GM12878 (cell line): ENCODE data around the gene CRY1. TPM values are rescaled to one million over a fixed set of nuclear protein-coding genes. Genes with fewer than 3 reads are reported as not detected.
A peak's percentile ranks its signal among the peaks of the same experiment; 100 is the strongest.

Experiments used
- ATAC-seq: fragments of 200-7000 bp; cut with Tn5 transposase; 3 replicates; pipeline ENCODE4 v1.9.1; 2020; ENCODE audit warnings: mild to moderate bottlenecking, moderate library complexity
- BruUV-seq: library from RNA; stranded (reverse); fragments of 400-500 nt; replicated peaks from 2 replicates; lab custom pipeline; 2021; lab: Mats Ljungman, UMichigan
- CTCF ChIA-PET: fragments of 300-600 bp; sonication (Branson Sonifier 250); formaldehyde crosslinking; extraction: SDS; loops from one replicate; lab custom pipeline; 2021; ENCODE audit warnings: inconsistent platforms; lab: Yijun Ruan, JAX
- POLR2A ChIA-PET: fragments of 350-600 bp; formaldehyde crosslinking; extraction: SDS; loops from one replicate; lab custom pipeline; 2021; ENCODE audit warnings: inconsistent platforms; lab: Charles Lee
- RAD21 ChIA-PET: fragments of 300-600 bp; sonication (Branson Sonifier 250); formaldehyde crosslinking; loops from one replicate; lab custom pipeline; 2023; ENCODE audit warnings: antibody characterized with exemption; ENCODE audit not compliant: unreplicated experiment; lab: Charles Lee
- SMC1A ChIA-PET: fragments of 300-600 bp; sonication (Branson Sonifier 250); formaldehyde crosslinking; loops from one replicate; lab custom pipeline; 2023; ENCODE audit not compliant: unreplicated experiment, uncharacterized antibody; lab: Charles Lee
- DNase-seq: peaks from one replicate; pipeline ENCODE4 v3.0.0-alpha.2; 2011; ENCODE audit warnings: low read depth, low spot score
- FAIRE-seq: peaks from 3 replicates; lab custom pipeline; 2011; peaks lifted over from hg19 to GRCh38; lab: Jason Lieb, UNC
- H2AFZ ChIP-seq: 2 replicates; pipeline ENCODE4 v1.6.0; 2011; ENCODE audit warnings: low read depth, low read length, control low read depth; ENCODE audit not compliant: control insufficient read depth
- H3K27ac ChIP-seq: 2 replicates; pipeline ENCODE4 v1.5.1; 2011; ENCODE audit warnings: control low read depth; ENCODE audit not compliant: control insufficient read depth, insufficient read depth
- H3K27me3 ChIP-seq, 2 experiments: replicated peaks in 1 of 2; 2 replicates each; pipeline versions ENCODE4 v1.6.0 to v1.6.1; 2011; ENCODE audit warnings: low read length in 1 of 2; ENCODE audit not compliant: control insufficient read depth in 2 of 2, insufficient read depth in 2 of 2
- H3K36me3 ChIP-seq, 2 experiments: 2 replicates each; pipeline ENCODE4 v1.5.1; 2011; ENCODE audit warnings: low read length in 1 of 2; ENCODE audit not compliant: control insufficient read depth in 2 of 2, insufficient read depth in 2 of 2
- H3K4me1 ChIP-seq: 2 replicates; pipeline ENCODE4 v1.6.1; 2011; ENCODE audit warnings: mild to moderate bottlenecking, low read length, moderate library complexity, mixed read lengths; ENCODE audit not compliant: control insufficient read depth, insufficient read depth
- H3K4me2 ChIP-seq: 2 replicates; pipeline ENCODE4 v1.6.0; 2011; ENCODE audit warnings: control low read depth; ENCODE audit not compliant: control insufficient read depth, insufficient read depth
- H3K4me3 ChIP-seq: fragments of 200-600 bp; sonication (generic); 2 replicates; pipeline ENCODE4 v1.5.1; 2016
- H3K79me2 ChIP-seq: 2 replicates; pipeline ENCODE4 v1.6.0; 2011; ENCODE audit warnings: low read length; ENCODE audit not compliant: control insufficient read depth, insufficient read depth
- H3K9ac ChIP-seq: 2 replicates; pipeline ENCODE4 v1.8.0; 2011; ENCODE audit warnings: low read length, control low read depth, mixed read lengths; ENCODE audit not compliant: control insufficient read depth, insufficient read depth
- H3K9me3 ChIP-seq: replicated peaks from 3 replicates; pipeline ENCODE4 v1.5.1; 2011; ENCODE audit warnings: mild to moderate bottlenecking, low read length; ENCODE audit not compliant: control insufficient read depth, insufficient read depth
- H4K20me1 ChIP-seq: 2 replicates; pipeline ENCODE4 v1.6.0; 2011; ENCODE audit not compliant: control insufficient read depth, insufficient read depth
- NFYA ChIP-seq: IDR thresholded peaks from 2 replicates; pipeline ENCODE4 v1.6.1; 2011; ENCODE audit warnings: low read depth, mild to moderate bottlenecking, low read length, improper control_type of control experiment, borderline replicate concordance
- NR2F1 ChIP-seq: fragments of 450-650 bp; conservative IDR thresholded peaks from 2 replicates; pipeline ENCODE4 v1.6.1; 2017; ENCODE audit warnings: mild to moderate bottlenecking
- PML ChIP-seq: IDR thresholded peaks from 2 replicates; pipeline ENCODE4 v1.6.1; 2012; ENCODE audit warnings: low read length, inconsistent platforms
- RCOR1 ChIP-seq: conservative IDR thresholded peaks from 2 replicates; pipeline ENCODE4 v1.6.1; 2012; ENCODE audit warnings: low read depth, low read length, improper control_type of control experiment
- SPI1 ChIP-seq: IDR thresholded peaks from 2 replicates; pipeline ENCODE4 v1.6.1; 2011; ENCODE audit warnings: low read depth, mild to moderate bottlenecking, low read length, moderate library complexity, borderline replicate concordance; ENCODE audit not compliant: insufficient read depth
- ZNF622 ChIP-seq: fragments of 450-650 bp; IDR thresholded peaks from 2 replicates; pipeline ENCODE4 v1.6.1; 2017; ENCODE audit warnings: mild to moderate bottlenecking, inconsistent platforms
- WGBS: methylation state at CpG from one replicate; pipeline ENCODE4 v1.1.6; 2016; ENCODE audit warnings: low lambda C conversion rate; ENCODE audit not compliant: insufficient replicate concordance, insufficient coverage; ENCODE audit errors: missing lambda C conversion rate; 5-methylcytosine and 5-hydroxymethylcytosine counted together
- in situ Hi-C: fragments of 300-500 bp; cut with MboI; formaldehyde crosslinking; loops from 9 replicates; pipeline ENCODE4 v1.14.3; 2018; ENCODE audit warnings: mixed read lengths
- intact Hi-C: fragments of 100-400 bp; cut with micrococcal nuclease; formaldehyde crosslinking; loops from one replicate; pipeline ENCODE4 v1.14.2; 2022; ENCODE audit not compliant: unreplicated experiment
- polyA plus RNA-seq, 11 experiments: library from polyadenylated mRNA; depleted of rRNA in 4 of 11; unstranded in 6 of 11; stranded (reverse) in 5 of 11; fragments of >200 nt; fragmentation: Nextera tagmentation in 4 of 11; fragmentation: Illumina TruSeq in 1 of 11; extraction: Ambion mirVana in 4 of 11; extraction: Trizol in 1 of 11; gene quantifications; 1 replicate in 1 of 11; 2 replicates in 10 of 11; pipeline versions ENCODE4 v1.2.1 to v1.2.3, GENCODE V29; 2011 to 2016; ENCODE audit warnings: inconsistent platforms in 2 of 11, missing spikeins in 2 of 11, low read depth in 1 of 11
- total RNA-seq, 4 experiments: library from RNA; depleted of rRNA in 3 of 4; stranded (reverse); fragments of >200 nt in 3 of 4; fragmentation: Illumina TruSeq in 1 of 4; extraction: Trizol in 1 of 4; gene quantifications; 2 replicates each; pipeline versions ENCODE4 v1.2.1 to v1.2.3, GENCODE V29; 2013 to 2021
- TF ChIP-seq, protein P1 (sequence below): fragments of 450-650 bp; formaldehyde crosslinking; IDR thresholded peaks from 2 replicates; pipeline ENCODE4 v1.5.0; 2022; ENCODE audit warnings: mild to moderate bottlenecking, missing genetic modification characterization
- TF ChIP-seq, protein P2 (sequence below): fragments of 450-650 bp; IDR thresholded peaks from 2 replicates; pipeline ENCODE4 v1.6.1; 2016; ENCODE audit warnings: mild to moderate bottlenecking, moderate library complexity, borderline replicate concordance

The CRY1 gene
- total and polyA plus RNA-seq, 10 of the 15 experiments (the other 5 are each of a cell fraction or from before 2014, with no cell fraction given) = 1.6 to 10.9 (median 5.4) TPM

DNA sequence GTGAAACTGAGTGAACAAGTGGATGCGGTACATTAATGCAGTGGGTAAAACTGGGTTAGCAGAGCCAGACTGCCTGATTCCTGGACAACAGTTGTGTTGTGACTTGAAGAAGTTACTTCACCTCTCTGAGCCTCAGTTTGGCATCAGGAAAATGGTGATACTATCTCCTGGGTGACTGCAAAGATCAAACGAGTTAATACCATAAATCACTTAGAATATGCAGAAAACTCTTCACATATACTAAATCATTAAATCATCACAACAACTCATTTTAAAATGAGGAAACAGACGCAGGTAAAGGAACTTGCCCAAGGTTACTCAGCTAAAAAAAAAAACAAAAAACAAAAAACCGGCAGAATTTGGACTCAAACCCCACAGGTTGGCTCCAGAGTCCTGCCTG lies 107.2 kb downstream of the CRY1 start:
- H3K27me3 ChIP-seq = no peaks in the 10 kb centered on the region
- peak overlapping the region; percentile 80 for H3K9ac ChIP-seq
- no peaks in the 10 kb centered on the region for H4K20me1 ChIP-seq
- DNase-seq = no peak
- RAD21 ChIA-PET = no interaction called here
- SMC1A ChIA-PET = interaction anchor here (2.6 kb wide), 1 partner anchor 9 kb away, joined by 8 read pairs; no protein-coding TSS in a partner anchor
- 30% methylated on average over 4 of the region's 4 CpGs for WGBS
- no peak for TF ChIP-seq ZNF622
- TF ChIP-seq NR2F1 = no peak
- no peak for TF ChIP-seq NFYA
- TF ChIP-seq, all 136 proteins: peak for 0
- peak overlapping the region; percentile 87 for H3K4me3 ChIP-seq
- H3K79me2 ChIP-seq = peaks cover 4% of the 10 kb centered on the region
- peak overlapping the region; percentile 79 for H3K4me2 ChIP-seq
- POLR2A ChIA-PET = interaction anchor here (0.7 to 1.7 kb wide), 3 partner anchors 24 to 30 kb away, joined by 3 to 12 read pairs (median 3); partner anchors contain the start of gene TMEM263
- no peaks in the 10 kb centered on the region for H3K36me3 ChIP-seq
- intact Hi-C loops (loop anchor here (2.0 kb wide), 1 partner anchor 75 kb away; no protein-coding TSS in a partner anchor), in situ Hi-C loops (no loop called here)
- peak overlapping the region; percentile 96 for H2AFZ ChIP-seq
- 0 out of 2 replicates have a peak, but pooled peaks cover 5% of the 10 kb centered on the region for H3K4me1 ChIP-seq
- ATAC-seq (no peak), FAIRE-seq (no peak)
- H3K27ac ChIP-seq = no peak overlapping the region
- H3K9me3 ChIP-seq = no peaks in the 10 kb centered on the region
- CTCF ChIA-PET = interaction anchor here (1.1 kb wide), 1 partner anchor 8 kb away, joined by 3 read pairs; no protein-coding TSS in a partner anchor
- no TSS peak for BruUV-seq

DNA sequence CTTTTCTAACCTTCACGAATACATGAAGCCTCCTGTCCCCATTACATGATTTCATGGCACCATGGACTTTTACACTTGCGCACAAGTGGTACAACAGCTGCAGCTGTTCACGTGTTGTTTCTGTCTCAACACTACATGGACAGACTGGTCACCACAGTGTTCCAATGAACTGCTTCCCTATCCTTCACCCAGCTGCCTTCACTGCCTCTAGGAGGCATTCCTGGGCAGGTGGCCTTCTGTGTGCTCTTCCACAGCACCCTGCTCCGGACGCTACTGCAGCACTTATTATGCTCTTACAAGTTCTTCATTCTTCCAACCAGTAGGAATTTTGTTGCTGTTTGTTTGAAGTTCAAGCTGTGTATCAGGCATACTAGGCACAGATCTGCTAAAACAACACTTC lies 107.9 kb downstream of the CRY1 start:
- Histone ChIP-seq H3K4me3 (no peak overlapping the region; the same call in 1 of the 2 replicates), H3K36me3 (no peaks in the 10 kb centered on the region), H3K27me3 (no peaks in the 10 kb centered on the region), H3K9ac (no peak overlapping the region), H3K4me1 (0 out of 2 replicates have a peak, but pooled peaks cover 5% of the 10 kb centered on the region), H2AFZ (no peak overlapping the region), H3K27ac (no peak overlapping the region), H3K9me3 (no peaks in the 10 kb centered on the region), H3K79me2 (peaks cover 4% of the 10 kb centered on the region), H3K4me2 (peak overlapping the region; percentile 79; the same call in 1 of the 2 replicates), H4K20me1 (no peaks in the 10 kb centered on the region)
- 98% methylated on average over 5 of the region's 5 CpGs for WGBS
- in situ Hi-C loops = no loop called here
- RAD21 ChIA-PET = no interaction called here
- ATAC-seq (no peak), FAIRE-seq (no peak), DNase-seq (no peak)
- CTCF ChIA-PET = no interaction called here
- POLR2A ChIA-PET = interaction anchor here (0.7 kb wide), 1 partner anchor 29 kb away, joined by 3 read pairs; no protein-coding TSS in a partner anchor
- BruUV-seq = no TSS peak
- SMC1A ChIA-PET = interaction anchor here (1.7 kb wide), 1 partner anchor 9 kb away, joined by 3 read pairs; no protein-coding TSS in a partner anchor
- intact Hi-C loops = no loop called here
- TF ChIP-seq, protein P1, sequence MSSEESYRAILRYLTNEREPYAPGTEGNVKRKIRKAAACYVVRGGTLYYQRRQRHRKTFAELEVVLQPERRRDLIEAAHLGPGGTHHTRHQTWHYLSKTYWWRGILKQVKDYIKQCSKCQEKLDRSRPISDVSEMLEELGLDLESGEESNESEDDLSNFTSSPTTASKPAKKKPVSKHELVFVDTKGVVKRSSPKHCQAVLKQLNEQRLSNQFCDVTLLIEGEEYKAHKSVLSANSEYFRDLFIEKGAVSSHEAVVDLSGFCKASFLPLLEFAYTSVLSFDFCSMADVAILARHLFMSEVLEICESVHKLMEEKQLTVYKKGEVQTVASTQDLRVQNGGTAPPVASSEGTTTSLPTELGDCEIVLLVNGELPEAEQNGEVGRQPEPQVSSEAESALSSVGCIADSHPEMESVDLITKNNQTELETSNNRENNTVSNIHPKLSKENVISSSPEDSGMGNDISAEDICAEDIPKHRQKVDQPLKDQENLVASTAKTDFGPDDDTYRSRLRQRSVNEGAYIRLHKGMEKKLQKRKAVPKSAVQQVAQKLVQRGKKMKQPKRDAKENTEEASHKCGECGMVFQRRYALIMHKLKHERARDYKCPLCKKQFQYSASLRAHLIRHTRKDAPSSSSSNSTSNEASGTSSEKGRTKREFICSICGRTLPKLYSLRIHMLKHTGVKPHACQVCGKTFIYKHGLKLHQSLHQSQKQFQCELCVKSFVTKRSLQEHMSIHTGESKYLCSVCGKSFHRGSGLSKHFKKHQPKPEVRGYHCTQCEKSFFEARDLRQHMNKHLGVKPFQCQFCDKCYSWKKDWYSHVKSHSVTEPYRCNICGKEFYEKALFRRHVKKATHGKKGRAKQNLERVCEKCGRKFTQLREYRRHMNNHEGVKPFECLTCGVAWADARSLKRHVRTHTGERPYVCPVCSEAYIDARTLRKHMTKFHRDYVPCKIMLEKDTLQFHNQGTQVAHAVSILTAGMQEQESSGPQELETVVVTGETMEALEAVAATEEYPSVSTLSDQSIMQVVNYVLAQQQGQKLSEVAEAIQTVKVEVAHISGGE (CRISPR knock-in tag) = no peak
- TF ChIP-seq PML (no peak), SPI1 (no peak), RCOR1 (no peak)
- TF ChIP-seq, protein P2, sequence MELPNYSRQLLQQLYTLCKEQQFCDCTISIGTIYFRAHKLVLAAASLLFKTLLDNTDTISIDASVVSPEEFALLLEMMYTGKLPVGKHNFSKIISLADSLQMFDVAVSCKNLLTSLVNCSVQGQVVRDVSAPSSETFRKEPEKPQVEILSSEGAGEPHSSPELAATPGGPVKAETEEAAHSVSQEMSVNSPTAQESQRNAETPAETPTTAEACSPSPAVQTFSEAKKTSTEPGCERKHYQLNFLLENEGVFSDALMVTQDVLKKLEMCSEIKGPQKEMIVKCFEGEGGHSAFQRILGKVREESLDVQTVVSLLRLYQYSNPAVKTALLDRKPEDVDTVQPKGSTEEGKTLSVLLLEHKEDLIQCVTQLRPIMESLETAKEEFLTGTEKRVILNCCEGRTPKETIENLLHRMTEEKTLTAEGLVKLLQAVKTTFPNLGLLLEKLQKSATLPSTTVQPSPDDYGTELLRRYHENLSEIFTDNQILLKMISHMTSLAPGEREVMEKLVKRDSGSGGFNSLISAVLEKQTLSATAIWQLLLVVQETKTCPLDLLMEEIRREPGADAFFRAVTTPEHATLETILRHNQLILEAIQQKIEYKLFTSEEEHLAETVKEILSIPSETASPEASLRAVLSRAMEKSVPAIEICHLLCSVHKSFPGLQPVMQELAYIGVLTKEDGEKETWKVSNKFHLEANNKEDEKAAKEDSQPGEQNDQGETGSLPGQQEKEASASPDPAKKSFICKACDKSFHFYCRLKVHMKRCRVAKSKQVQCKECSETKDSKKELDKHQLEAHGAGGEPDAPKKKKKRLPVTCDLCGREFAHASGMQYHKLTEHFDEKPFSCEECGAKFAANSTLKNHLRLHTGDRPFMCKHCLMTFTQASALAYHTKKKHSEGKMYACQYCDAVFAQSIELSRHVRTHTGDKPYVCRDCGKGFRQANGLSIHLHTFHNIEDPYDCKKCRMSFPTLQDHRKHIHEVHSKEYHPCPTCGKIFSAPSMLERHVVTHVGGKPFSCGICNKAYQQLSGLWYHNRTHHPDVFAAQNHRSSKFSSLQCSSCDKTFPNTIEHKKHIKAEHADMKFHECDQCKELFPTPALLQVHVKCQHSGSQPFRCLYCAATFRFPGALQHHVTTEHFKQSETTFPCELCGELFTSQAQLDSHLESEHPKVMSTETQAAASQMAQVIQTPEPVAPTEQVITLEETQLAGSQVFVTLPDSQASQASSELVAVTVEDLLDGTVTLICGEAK = no peak
